ENCODE measurements around the gene BPIFA3.
"Not testable (repeated sequence)": the region's sequence is repeated elsewhere in the genome, so short reads cannot be mapped to it uniquely, and the experiment has no call there.

BPIFA3 gene

GRCh38 chr20:33217052-33217451 is at the start of gene BPIFA3:
Gene BPIFA3 (plus strand): TSS chr20:33217352. CDS start chr20:33217537, 185 bp downstream.
- DNase-seq (ENCODE audit: low read depth, low spot score) = no peak

DNA sequence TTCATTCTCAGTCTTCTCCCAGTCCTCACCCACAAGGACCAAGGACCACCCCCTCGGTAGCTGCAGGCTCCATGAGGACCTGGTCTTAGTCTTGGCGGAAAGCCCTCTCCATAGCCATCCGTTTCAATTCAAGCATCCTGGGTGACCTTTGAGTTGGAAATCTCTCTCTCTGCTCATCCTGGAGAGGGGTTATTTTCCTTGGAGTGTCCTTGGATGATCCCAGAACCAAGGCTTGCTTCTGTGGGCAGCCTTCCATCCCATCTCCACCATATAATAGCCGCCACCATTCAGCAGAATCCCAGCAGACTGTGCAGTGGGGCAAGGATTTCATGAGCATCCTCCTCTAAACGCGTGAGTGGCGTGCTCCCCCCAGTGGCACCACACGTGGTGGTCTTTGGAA is 49.3 kb upstream of the BPIFA3 start, which contains the start of gene BPIFA2:
BPIFA2 (plus strand) TSS at position 301 of the 400 bp plus-strand sequence. CDS start 987 bp downstream, outside the sequence.
- DNase-seq (ENCODE audit: low read depth, low spot score) = no peak

DNA sequence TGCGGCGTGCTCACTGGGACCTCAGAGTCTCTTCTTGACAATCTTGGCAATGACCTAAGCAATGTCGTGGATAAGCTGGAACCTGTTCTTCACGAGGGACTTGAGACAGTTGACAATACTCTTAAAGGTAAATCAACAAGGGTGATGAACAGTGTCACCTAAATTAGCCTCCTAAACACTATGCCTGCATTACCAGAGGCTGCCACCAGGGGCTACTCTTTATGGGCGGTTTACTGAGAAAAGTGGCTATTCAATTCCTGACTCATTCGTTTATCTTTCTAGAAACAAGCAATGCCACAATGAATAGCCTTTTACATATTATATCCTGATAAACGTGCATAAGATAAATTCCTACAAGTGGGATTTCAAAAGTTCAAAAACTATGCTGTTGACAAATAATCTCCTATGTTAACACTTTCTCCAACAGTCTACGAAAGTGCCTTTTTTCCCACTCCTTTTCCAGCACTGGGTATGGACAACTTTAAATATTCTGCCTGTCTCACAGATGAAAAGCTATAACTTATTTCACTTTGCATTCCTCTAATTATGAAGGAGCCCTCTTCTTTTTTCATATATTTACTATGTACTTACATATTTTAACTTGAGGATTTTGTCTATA is 47.9 kb upstream of the BPIFA3 start:
- DNase-seq (ENCODE audit: low read depth, low spot score) = no peak

- no peak for DNase-seq (ENCODE audit: low read depth, low spot score)
These were observed 44.4 kb upstream of the BPIFA3 start for GRCh38 chr20:33172781-33173180.

DNA sequence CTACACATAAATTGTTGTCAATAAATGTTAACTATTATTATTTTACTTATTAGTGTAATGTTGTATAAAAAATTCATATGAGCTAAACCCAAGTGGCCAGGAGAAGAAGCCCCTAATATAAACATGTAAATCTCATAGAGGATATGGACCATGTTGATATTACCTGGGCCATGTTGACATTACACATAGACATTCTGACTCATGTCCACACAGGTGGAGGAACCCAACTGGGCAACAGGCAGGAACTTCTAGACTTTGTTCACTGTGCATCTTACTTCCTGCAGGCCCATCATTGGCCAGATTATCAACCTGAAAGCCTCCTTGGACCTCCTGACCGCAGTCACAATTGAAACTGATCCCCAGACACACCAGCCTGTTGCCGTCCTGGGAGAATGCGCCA is 42.0 kb upstream of the BPIFA3 start:
- no peak for DNase-seq (ENCODE audit: low read depth, low spot score)

DNA sequence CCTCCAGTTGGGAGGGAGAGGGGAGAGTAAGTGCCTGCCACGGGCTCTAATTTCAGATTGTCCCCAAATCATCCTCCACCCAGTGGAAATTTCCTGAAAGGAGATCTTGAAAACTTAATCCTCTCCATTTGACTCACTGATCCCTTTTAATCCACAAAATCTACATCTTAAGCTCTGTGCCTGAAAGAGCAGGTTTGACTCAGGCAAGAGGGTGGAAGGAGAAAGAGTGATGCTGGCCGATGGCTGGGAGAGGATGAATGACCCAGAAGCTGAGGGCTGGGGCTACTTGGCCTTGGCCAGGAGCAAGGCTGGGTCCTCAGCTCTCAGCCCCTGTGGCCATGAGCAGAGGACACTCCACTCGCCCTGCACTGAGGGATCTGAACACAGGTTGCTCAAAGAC is 41.1 kb upstream of the BPIFA3 start:
- no peak for DNase-seq (ENCODE audit: low read depth, low spot score)

DNA sequence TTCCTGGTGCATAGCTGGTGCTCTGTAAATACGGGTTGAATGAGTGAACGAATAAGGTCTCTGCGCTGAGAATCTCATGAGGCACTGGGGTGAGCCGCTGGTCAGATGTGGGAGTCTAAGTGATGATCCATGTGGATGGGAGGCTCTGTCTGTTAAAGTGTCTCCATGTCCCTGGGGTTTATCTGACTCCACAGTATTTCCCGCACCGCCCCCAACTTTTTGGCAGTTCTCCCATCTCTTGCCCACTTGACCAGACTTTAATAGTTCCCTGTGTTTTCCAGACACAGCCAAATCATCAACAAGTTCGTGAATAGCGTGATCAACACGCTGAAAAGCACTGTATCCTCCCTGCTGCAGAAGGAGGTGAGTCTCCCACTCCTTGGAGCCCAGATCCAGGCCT is 39.3 kb upstream of the BPIFA3 start:
- no peak for DNase-seq (ENCODE audit: low read depth, low spot score)

DNA sequence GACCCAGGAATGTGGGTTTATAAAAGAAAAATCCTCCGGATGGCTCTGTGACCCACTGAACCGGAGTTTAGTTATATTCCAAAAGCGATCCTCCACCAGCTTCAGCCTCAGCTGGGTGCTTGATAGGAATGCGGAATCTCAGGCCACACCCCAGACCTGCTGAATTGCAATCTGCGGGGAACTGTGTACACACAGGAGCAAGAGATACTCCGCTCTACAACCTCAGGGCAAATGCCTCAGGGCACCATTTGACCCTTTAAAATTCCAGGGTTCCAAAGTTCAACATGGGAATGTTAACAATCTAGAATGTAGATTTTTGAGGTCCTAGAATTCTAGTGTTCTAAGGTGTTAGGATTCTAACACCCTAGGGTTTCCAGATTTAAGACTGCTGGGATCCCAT is 38.4 kb upstream of the BPIFA3 start:
- no peak for DNase-seq (ENCODE audit: low read depth, low spot score)

DNA sequence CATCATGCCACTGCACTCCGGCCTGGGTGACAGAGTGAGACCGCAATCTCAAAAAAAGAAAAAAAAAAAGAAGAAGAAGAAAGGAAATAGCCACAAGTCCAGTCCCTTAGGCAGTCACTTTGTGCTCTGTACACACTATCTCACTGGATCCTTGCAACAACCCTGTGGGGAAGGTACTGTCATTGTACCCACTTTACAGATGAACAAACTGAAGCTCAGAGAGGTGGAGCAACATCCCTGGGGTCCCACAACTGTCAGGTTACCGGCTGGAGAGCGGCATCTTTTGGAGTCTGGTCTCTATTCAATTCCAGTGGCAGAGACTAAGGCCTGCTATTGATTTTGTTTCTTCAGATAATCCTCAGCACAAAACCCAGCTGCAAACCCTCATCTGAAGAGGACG is 37.0 kb upstream of the BPIFA3 start:
- no peak for DNase-seq (ENCODE audit: low read depth, low spot score)

- DNase-seq (ENCODE audit: low read depth, low spot score) = no peak
These were observed 35.6 kb upstream of the BPIFA3 start for GRCh38 chr20:33181482-33182093.

DNA sequence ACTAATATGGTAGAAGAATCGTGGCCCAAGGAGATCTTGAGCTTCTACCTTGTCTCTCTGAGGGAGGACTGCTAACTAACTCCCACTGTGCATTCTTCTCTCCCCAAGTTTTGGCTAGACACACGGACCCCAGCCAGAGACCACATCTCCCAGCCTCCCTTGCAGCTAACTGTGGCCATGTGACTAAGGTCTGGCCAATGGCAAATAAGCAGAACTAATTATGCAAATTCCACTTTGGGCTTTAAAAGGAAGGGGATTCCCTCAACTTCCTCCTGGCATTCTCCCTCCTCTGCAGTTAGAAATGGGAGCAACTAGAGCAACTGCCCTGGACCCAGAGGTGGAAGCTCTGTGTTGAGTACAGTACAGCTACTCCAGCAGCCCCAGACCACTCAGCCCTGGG is 33.8 kb upstream of the BPIFA3 start:
- no peak for DNase-seq (ENCODE audit: low read depth, low spot score)

- DNase-seq (ENCODE audit: low read depth, low spot score) = not testable (repeated sequence)
These were observed 32.0 kb upstream of the BPIFA3 start for GRCh38 chr20:33185031-33185590.

GRCh38 chr20:33187491-33187890 is 29.7 kb upstream of the BPIFA3 start:
- no peak for DNase-seq (ENCODE audit: low read depth, low spot score)

- DNase-seq (ENCODE audit: low read depth, low spot score) = no peak
These were observed 28.7 kb upstream of the BPIFA3 start for GRCh38 chr20:33188421-33188820.

- no peak for DNase-seq (ENCODE audit: low read depth, low spot score)
These were observed 25.7 kb upstream of the BPIFA3 start for GRCh38 chr20:33191484-33191883.

DNA sequence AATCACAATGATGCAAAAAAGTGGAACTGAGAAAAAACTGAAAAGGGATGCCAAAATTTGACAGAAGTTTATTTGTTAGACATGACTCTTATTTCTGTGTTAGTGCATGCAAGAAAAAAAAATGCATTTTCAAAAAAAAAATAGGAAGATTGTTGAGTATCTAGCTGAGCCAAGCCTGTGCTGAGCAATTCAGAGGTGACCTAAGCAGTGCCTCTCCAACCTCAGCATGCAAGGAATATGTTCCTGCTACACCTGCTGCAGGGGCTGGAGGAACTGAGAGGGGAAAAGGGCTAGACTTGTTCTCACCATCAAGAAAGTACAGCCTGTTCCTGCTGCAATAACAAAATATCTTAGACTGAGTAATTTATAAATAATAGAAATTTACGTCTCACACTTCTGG is 25.2 kb upstream of the BPIFA3 start:
- DNase-seq (ENCODE audit: low read depth, low spot score) = no peak

DNA sequence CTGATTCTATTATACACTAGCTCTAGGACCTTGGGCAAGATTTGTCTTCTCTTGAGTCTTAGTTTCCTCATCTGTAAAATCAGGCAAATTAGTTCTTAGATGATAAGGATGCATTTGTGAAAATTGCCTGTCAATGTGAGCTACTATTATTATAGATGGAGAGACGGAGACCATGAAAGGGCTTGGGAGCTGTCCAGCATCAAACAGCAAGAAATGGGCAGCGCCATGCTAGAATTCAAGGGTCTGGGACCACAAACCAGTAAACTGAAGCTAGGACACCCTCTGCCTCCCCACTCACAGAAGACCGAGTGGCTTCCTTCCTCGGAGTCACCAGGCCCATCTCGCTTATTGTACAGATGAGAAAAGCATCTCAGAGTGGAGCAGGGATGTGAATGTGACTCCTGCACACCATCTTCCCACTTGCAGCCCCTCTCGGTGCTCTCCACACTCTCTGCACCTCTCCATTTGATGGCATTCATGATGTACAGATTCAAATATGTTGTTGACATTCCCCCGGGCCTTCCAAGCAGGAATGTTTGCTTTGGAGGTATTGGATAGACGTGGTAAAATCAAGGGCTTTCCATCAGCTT is 24.1 kb upstream of the BPIFA3 start:
- no peak for DNase-seq (ENCODE audit: low read depth, low spot score)

GRCh38 chr20:33199026-33199425 is 18.1 kb upstream of the BPIFA3 start:
- no peak for DNase-seq (ENCODE audit: low read depth, low spot score)

DNA sequence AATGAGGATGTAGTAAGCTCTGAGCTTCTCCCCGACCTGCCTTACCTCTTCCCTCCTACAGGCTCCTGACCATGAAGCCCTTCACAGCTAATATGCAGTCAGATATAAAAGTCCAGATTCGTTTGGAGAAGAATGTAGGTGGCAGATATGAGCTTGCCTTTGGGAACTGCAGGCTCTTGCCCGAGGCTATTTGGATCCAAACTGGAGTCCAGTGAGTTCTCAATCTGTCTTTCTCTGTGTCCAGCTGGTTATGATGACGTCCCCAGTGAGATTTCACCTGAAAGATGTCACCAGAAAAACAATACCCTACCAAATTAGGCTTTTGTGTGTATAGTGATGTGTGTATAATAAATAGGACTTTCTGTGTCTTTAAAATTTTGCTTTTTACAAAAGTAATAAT is 14.7 kb upstream of the BPIFA3 start:
- no peak for DNase-seq (ENCODE audit: low read depth, low spot score)

DNA sequence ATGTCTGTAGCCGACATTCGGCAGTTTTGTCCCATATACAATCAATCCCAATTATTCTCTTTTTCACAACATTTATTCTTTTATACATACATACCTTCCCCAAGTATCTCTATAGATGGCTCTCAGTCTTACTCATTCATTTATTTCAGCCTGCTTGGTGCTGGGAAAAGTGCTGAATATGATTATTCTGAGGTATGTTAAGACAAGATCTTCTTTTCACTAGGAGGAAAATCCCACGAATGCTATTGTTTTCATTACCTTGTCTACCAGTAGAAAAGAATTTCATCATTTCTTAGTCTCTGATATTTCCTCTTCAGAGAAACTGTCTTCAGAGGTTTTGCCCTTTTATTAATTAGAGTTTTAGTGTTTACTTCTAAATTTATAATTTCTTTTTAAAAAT is 13.7 kb upstream of the BPIFA3 start:
- no peak for DNase-seq (ENCODE audit: low read depth, low spot score)

- no peak for DNase-seq (ENCODE audit: low read depth, low spot score)
These were observed 7.4 kb upstream of the BPIFA3 start for GRCh38 chr20:33209789-33210188.

DNA sequence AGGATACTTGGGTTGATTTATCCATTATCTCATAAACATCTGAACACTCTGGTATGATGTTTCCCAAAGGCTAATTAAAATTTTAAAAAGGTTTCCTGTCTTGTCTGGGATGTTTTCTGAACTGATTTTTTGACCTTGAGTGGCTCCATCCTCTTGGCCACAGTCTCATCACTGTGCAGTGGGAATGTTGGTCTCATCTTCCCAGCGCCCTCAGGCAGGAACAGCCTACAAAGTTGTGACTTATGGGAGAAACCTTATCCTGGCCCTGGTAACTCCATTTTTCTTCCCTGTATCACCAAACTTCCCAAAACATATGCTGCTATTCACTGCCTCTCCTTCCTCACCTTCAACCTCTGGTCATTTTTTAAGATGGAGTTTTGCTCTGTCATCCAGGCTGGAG is 6.8 kb upstream of the BPIFA3 start:
- no peak for DNase-seq (ENCODE audit: low read depth, low spot score)
